ENCODE results near the gene MAML1.

The MAML1 gene

GRCh38 chr5:179805529-179806249, 73.1 kb downstream of the MAML1 start:
- no peak for TF ChIP-seq Cebpa-rat (IDR thresholded peaks at IDR 0.05)
- peak overlapping the region; percentile 82 to 92 (median 86) for H3K27ac ChIP-seq

GRCh38 chr5:179806250-179807048, 73.8 kb downstream of the MAML1 start, which contains the start of gene MGAT4B:
MGAT4B (minus strand) TSS chr5:179806866; CDS start chr5:179806583, 283 bp downstream.
- Histone ChIP-seq H3K9me3 (replicated peaks in 1 of 11) (peaks cover 0 to 7% (median 0%) of the 10 kb centered on the region in 11 experiments; a peak in 7 of 22 replicates), H3K27ac (peak within 1 kb of the TSS; percentile 82 to 92 (median 86)), H3K4me3 (peak within 1 kb of the TSS; percentile 73 to 87 (median 77)), H3K9ac (peak within 1 kb of the TSS; percentile 85 to 95 (median 89)), H4K20me1 (peaks cover 38 to 48% (median 42%) of the 10 kb centered on the region in 11 experiments), H3K4me1 (peaks cover 48 to 53% (median 50%) of the 10 kb centered on the region in 10 experiments), H3K36me3 (peaks cover 0 to 11% (median 2%) of the 10 kb centered on the region in 11 experiments; a peak in 12 of 22 replicates), H3K4me2 (peak within 1 kb of the TSS; percentile 89 to 100 (median 96)), H3K27me3 (no peaks in the 10 kb centered on the region)
- no peak for TF ChIP-seq Cebpa-rat (IDR thresholded peaks at IDR 0.05)

More at GRCh38 chr5:179805529-179806249, 73.1 kb downstream of the MAML1 start:
- no peaks in the 10 kb centered on the region for H3K27me3 ChIP-seq
- H3K9me3 ChIP-seq (replicated peaks in 1 of 11): peaks cover 0 to 1% (median 0%) of the 10 kb centered on the region in 11 experiments; a peak in 4 of 22 replicates
- peak overlapping the region; percentile 73 to 87 (median 77) for H3K4me3 ChIP-seq
- H4K20me1 ChIP-seq: peaks cover 38 to 55% (median 50%) of the 10 kb centered on the region in 11 experiments
- peak overlapping the region; percentile 89 to 100 (median 96) for H3K4me2 ChIP-seq
- peaks cover 48 to 60% (median 52%) of the 10 kb centered on the region in 10 experiments for H3K4me1 ChIP-seq
- H3K36me3 ChIP-seq: peaks cover 0 to 15% (median 8%) of the 10 kb centered on the region in 11 experiments; a peak in 15 of 22 replicates
- H3K9ac ChIP-seq: peak overlapping the region; percentile 85 to 95 (median 89)

DNA sequence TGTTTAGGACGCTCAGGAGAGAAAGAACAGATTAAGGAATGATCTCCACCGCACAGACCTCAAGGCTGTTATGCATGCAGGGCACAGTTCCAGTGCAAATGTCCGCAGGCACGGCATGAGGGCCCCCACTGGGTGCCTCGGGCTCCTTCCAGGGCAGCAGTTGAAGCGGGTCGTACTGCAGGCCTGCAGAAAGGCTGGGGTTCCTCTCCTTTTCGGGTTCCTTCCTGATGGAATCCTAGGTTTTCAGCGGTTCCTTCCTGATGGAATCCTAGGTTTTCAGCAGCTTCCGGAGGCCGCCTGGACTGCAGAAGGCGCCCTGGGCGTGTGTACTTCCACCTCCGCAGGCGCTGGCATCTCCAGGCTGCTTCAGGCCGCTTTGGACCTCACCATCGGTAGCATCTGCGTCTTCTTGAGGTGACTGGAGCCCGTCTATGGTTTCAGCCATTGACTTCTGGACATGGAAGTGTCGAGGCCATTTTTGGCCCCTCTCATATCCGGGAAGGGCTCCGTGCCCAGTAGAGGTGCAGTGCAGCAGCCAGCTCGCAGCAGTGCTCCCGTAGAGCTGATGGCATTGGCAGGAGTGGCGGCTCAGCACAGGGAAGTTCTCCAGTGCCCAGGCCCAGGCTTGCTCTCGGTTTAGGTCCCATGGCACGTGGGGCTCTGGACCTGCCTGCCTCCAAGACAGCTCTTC, 79.7 kb downstream of the MAML1 start:
- H3K9me3 ChIP-seq (replicated peaks in 1 of 11): peaks cover 0 to 7% (median 0%) of the 10 kb centered on the region in 11 experiments; a peak in 7 of 22 replicates
- no peak overlapping the region for H3K9ac ChIP-seq
- peaks cover 17 to 21% (median 18%) of the 10 kb centered on the region in 10 experiments for H3K4me1 ChIP-seq
- no peak overlapping the region for H3K27ac ChIP-seq
- H3K27me3 ChIP-seq: peaks cover 14 to 20% (median 19%) of the 10 kb centered on the region in 11 experiments
- H3K4me2 ChIP-seq: no peak overlapping the region
- no peak overlapping the region for H3K4me3 ChIP-seq
- TF ChIP-seq Cebpa-rat (IDR thresholded peaks at IDR 0.05): no peak
- H3K36me3 ChIP-seq: peaks cover 30 to 52% (median 42%) of the 10 kb centered on the region in 11 experiments
- H4K20me1 ChIP-seq: peaks cover 0 to 24% (median 0%) of the 10 kb centered on the region in 11 experiments; a peak in 6 of 22 replicates

DNA sequence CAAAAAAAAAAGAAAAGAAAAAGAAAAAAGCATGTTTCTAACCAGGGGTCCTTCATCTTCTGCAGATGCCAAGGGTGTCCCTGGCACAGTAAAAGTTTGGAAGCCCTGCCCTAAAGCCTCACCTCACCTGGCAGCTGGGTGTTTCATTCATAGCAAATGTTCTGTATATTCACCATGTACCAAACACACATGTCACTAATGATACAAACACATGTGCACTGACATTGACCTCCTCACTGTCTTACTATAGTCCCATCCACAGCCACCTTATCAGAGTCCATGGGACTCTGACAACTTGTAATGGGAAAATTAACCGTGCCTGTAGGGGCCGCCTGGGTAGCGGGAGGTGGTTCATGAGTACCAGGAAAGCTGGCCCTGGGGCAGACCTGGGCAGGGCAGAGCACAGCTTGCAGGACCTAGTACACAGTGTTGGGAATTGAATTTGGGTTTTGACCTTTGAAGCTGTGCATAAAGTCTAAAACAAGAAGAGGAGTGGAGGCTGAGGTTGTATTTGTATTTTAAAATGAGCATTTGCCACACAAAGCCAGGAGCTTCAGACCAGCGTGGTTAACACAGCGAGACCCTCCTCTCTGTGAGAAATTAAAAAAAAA, 80.5 kb downstream of the MAML1 start:
- no peak for TF ChIP-seq Cebpa-rat (IDR thresholded peaks at IDR 0.05)
- H3K9ac ChIP-seq: no peak overlapping the region
- H3K36me3 ChIP-seq: peaks cover 30 to 52% (median 42%) of the 10 kb centered on the region in 11 experiments
- H3K4me2 ChIP-seq: no peak overlapping the region
- peaks cover 0 to 7% (median 0%) of the 10 kb centered on the region in 11 experiments; a peak in 7 of 22 replicates for H3K9me3 ChIP-seq (replicated peaks in 1 of 11)
- H3K4me3 ChIP-seq: no peak overlapping the region
- peaks cover 19 to 28% (median 27%) of the 10 kb centered on the region in 11 experiments for H3K27me3 ChIP-seq
- H3K4me1 ChIP-seq: peaks cover 14 to 22% (median 19%) of the 10 kb centered on the region in 10 experiments
- no peak overlapping the region for H3K27ac ChIP-seq
- peaks cover 0 to 28% (median 0%) of the 10 kb centered on the region in 11 experiments; a peak in 6 of 22 replicates for H4K20me1 ChIP-seq

- H3K4me1 ChIP-seq: peaks cover 22 to 28% (median 26%) of the 10 kb centered on the region in 10 experiments
- H3K9ac ChIP-seq: no peak overlapping the region
- TF ChIP-seq Cebpa-rat (IDR thresholded peaks at IDR 0.05): no peak
- peaks cover 0 to 7% (median 0%) of the 10 kb centered on the region in 11 experiments; a peak in 7 of 22 replicates for H3K9me3 ChIP-seq (replicated peaks in 1 of 11)
- no peak overlapping the region for H3K4me3 ChIP-seq
- peaks cover 30 to 52% (median 42%) of the 10 kb centered on the region in 11 experiments for H3K36me3 ChIP-seq
- H3K27ac ChIP-seq: no peak overlapping the region
- H3K27me3 ChIP-seq: peaks cover 19 to 34% (median 32%) of the 10 kb centered on the region in 11 experiments
- H3K4me2 ChIP-seq: no peak overlapping the region
- H4K20me1 ChIP-seq: peaks cover 0 to 28% (median 0%) of the 10 kb centered on the region in 11 experiments; a peak in 5 of 22 replicates
Observed at GRCh38 chr5:179814090-179814489, 81.5 kb downstream of the MAML1 start.

DNA sequence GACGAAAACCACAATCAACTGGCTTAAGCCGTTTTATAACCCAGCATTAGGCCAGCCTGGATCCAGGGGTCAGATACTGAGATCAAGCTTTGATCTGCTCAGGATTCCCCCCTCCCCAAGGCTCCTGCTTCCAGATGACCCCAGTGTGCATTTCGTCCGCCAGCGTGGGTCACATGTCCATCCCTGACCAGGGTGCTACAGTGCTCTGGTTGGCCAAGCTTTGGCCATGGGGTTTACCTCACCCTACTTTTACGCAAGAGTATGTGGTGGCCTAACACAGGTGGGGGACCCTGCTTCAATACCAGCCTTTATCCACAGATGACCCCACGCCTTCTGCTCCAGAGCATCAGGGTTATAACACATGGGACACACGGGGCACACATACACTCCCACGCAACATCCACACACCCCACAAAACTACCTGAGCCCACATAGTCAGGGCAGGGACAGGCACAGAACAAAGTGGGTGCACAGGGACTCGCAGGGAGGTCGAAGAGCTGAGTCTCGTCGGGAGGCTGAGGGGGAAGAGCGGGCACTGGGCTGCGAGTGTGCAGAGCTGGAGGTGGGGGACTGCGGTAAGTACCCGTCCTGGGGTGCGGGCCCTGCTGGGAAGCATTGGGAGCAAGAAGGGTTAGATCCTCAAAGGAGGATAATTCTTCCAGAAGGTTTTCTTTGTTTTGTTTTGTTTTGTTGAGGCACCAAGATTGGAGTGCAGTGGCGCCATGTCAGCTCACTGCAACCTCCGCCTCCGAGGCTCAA, 83.0 kb downstream of the MAML1 start:
- Histone ChIP-seq H3K4me3 (no peak overlapping the region), H3K4me1 (peaks cover 37 to 44% (median 41%) of the 10 kb centered on the region in 10 experiments), H3K4me2 (peak overlapping the region in 1 of 11 experiments; percentile 99; a peak in 1 of 22 replicates), H3K27ac (no peak overlapping the region), H3K36me3 (peaks cover 30 to 51% (median 42%) of the 10 kb centered on the region in 11 experiments), H3K27me3 (peaks cover 19 to 34% (median 32%) of the 10 kb centered on the region in 11 experiments), H4K20me1 (peaks cover 0 to 28% (median 0%) of the 10 kb centered on the region in 11 experiments; a peak in 6 of 22 replicates), H3K9ac (no peak overlapping the region), H3K9me3 (replicated peaks in 1 of 11) (peaks cover 0 to 7% (median 0%) of the 10 kb centered on the region in 11 experiments; a peak in 7 of 22 replicates)
- TF ChIP-seq Cebpa-rat (IDR thresholded peaks at IDR 0.05): no peak

DNA sequence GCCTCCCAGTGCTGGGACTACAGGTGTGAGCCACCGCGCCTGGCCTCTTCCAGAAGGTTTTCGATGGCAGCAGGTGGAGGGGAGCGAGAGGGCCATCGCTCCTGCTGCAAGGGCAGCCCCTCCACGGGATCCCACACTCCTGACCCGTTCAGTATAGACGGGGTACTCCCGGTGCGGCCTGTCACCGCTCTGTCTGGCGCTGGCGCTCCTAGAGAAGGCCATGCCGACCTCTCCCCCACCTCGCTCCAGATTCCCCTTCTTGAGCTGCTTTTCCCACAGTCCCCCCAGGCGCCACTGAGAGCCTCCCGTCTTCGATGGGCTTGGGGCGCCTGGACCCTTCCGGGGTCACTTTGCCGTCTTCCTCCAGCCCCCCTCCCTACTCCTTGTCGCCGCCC, 83.8 kb downstream of the MAML1 start:
- Histone ChIP-seq H3K4me3 (peak overlapping the region in 8 of 10 experiments; percentile 38 to 60 (median 46); a peak in 13 of 20 replicates), H4K20me1 (peaks cover 4 to 33% (median 6%) of the 10 kb centered on the region in 11 experiments; a peak in 17 of 22 replicates), H3K27me3 (peaks cover 19 to 34% (median 32%) of the 10 kb centered on the region in 11 experiments), H3K4me2 (peak overlapping the region; percentile 73 to 100 (median 91)), H3K9me3 (replicated peaks in 1 of 11) (no peaks in the 10 kb centered on the region), H3K27ac (peak overlapping the region in 2 of 11 experiments; percentile 20 to 48; a peak in 3 of 22 replicates), H3K4me1 (peaks cover 37 to 44% (median 41%) of the 10 kb centered on the region in 10 experiments), H3K36me3 (peaks cover 30 to 48% (median 41%) of the 10 kb centered on the region in 11 experiments), H3K9ac (peak overlapping the region in 7 of 11 experiments; percentile 49 to 75 (median 59); a peak in 9 of 22 replicates)
- TF ChIP-seq Cebpa-rat (IDR thresholded peaks at IDR 0.05): no peak
